ENCODE results near the gene IRS1. TPM values are rescaled to one million over a fixed set of nuclear protein-coding genes. Genes with fewer than 3 reads are reported as not detected.

The IRS1 gene
- total RNA-seq, 1 donor from 2014 or later, result 16.9 TPM

DNA sequence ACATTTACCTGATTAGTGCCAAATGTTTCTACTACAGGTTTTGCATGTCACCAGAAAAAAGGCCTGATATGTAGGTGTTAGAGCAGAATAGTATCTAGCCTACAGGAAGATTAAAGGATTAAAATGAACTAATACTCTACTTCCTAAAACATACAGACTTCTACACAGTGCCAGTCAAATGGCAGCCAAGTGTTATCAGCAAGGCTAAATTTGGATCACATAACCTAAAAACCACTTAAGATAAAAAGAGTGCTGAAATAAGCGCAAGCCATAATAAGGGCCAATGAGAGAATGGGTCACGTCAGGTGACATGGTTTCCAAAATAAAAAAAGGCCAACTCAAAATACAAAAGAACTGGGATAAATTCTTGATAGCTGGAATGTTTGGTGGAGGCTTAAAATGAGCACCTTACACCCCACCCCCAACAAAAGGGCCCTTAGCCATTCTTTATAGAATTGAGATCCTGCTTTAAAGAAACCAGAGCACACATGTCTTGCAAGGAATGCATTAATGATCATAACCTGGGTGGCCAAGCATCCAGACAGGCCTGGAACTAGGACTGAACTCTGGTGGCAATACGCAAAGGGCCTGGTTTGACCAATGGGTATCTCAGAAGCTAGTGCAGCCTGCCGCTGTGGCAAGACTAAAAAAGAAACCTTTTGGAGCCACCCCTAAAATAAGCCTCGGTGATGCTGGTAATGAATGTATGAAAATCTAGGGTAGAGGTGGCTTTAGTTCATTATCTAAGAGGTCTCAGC, 32.4 kb downstream of the IRS1 start:
- no peak for TF ChIP-seq POLR2AphosphoS5 (IDR thresholded peaks at IDR 0.05; ENCODE audit: insufficient read depth in 1 of 2, low read depth in 1 of 2)
- no peak for TF ChIP-seq CTCF (IDR thresholded peaks at IDR 0.05)
- no peak for TF ChIP-seq POLR2A (IDR thresholded peaks at IDR 0.05)
- no peaks in the 10 kb centered on the region for H3K36me3 ChIP-seq
- H3K27me3 ChIP-seq, result no peaks in the 10 kb centered on the region
- H3K27ac ChIP-seq, result no peak overlapping the region
- H3K4me1 ChIP-seq, result peaks cover 34% of the 10 kb centered on the region
- no peak for DNase-seq (ENCODE audit: extremely low spot score in 2 of 2)
- no peaks in the 10 kb centered on the region for H3K9me3 ChIP-seq
- intact Hi-C loops (cut with DNase I), result no loop called here
- no peak overlapping the region for H3K4me3 ChIP-seq

DNA sequence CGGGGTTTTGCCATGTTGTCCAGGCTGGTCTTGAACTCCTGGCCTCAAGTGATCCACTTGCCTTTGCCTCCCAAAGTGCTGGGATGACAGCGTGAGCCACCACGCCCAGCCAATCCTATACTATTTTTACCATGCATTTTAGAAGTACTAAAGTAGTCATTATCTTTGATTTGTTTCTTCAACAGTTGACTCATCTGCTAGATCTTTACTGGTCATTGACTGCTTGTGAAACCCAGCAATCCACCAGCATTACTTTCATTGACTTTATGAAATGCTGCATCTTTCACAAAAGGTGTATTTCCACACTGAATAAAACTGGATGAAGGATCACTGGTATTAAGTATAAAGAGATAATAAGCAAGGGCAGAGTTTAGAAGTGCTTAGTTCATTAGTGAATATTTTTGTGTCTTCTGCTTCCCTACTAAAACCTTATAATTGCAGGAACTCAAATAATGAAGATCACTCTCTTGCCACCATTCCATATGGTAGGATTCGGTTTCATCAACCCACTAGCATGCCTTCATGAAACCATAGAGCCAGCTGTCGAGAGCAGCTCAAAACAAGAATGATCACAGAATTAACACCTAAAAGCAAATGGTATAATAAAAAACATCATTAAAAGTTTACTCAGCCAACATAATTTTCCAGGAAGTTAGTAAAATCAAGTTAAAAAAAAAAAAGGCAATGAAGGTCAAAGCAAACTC, 33.1 kb downstream of the IRS1 start:
- Histone ChIP-seq H3K36me3 (no peaks in the 10 kb centered on the region), H3K27me3 (no peaks in the 10 kb centered on the region), H3K9me3 (no peaks in the 10 kb centered on the region), H3K4me3 (no peak overlapping the region), H3K27ac (no peak overlapping the region), H3K4me1 (peaks cover 26% of the 10 kb centered on the region)
- no peak for TF ChIP-seq POLR2A (IDR thresholded peaks at IDR 0.05)
- TF ChIP-seq CTCF (IDR thresholded peaks at IDR 0.05), result no peak
- no peak for TF ChIP-seq POLR2AphosphoS5 (IDR thresholded peaks at IDR 0.05; ENCODE audit: insufficient read depth in 1 of 2, low read depth in 1 of 2)
- DNase-seq (ENCODE audit: extremely low spot score in 2 of 2), result no peak
- intact Hi-C loops (cut with DNase I), result no loop called here

DNA sequence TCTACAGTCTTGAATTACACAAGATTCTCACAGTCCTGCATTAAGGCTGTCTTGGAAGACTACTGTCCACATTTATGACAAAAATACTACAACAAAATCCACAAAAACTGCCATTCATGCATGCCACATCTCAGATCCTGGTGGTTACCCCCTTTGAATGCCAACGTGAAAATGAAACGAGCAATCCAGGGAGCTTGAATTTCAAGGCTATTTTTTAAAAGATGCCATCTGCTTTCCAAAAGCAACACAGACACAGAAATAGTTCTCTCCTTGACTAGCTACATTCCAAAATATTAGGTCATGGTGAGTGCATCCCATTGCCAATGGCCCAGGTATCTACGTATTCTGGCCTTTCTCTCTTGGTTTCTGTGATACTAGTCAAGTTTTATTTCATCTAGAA, 36.3 kb downstream of the IRS1 start:
- no peak for DNase-seq (ENCODE audit: extremely low spot score in 2 of 2)
- Histone ChIP-seq H3K27me3 (no peaks in the 10 kb centered on the region), H3K4me3 (no peak overlapping the region), H3K4me1 (peaks cover 41% of the 10 kb centered on the region), H3K36me3 (no peaks in the 10 kb centered on the region), H3K9me3 (no peaks in the 10 kb centered on the region), H3K27ac (no peak overlapping the region)
- intact Hi-C loops (cut with DNase I), result no loop called here
- no peak for TF ChIP-seq POLR2A (IDR thresholded peaks at IDR 0.05)
- no peak for TF ChIP-seq POLR2AphosphoS5 (IDR thresholded peaks at IDR 0.05; ENCODE audit: insufficient read depth in 1 of 2, low read depth in 1 of 2)
- no peak for TF ChIP-seq CTCF (IDR thresholded peaks at IDR 0.05)

GRCh38 chr2:226761195-226761583, 38.4 kb downstream of the IRS1 start:
- TF ChIP-seq POLR2A (IDR thresholded peaks at IDR 0.05) (no peak), CTCF (IDR thresholded peaks at IDR 0.05) (no peak), POLR2AphosphoS5 (IDR thresholded peaks at IDR 0.05; ENCODE audit: insufficient read depth in 1 of 2, low read depth in 1 of 2) (no peak)
- intact Hi-C loops (cut with DNase I), result no loop called here

More at GRCh38 chr2:226761195-226761583, 38.4 kb downstream of the IRS1 start:
- H3K27ac ChIP-seq, result peak overlapping the region; percentile 8
- H3K9me3 ChIP-seq, result no peaks in the 10 kb centered on the region
- H3K27me3 ChIP-seq, result no peaks in the 10 kb centered on the region
- peaks cover 46% of the 10 kb centered on the region for H3K4me1 ChIP-seq
- H3K36me3 ChIP-seq, result no peaks in the 10 kb centered on the region
- no peak for DNase-seq (ENCODE audit: extremely low spot score in 2 of 2)
- H3K4me3 ChIP-seq, result no peak overlapping the region

Data from vagina (tissue), 2 donors.